Endodermal cell (in vitro differentiated cells): ENCODE measurements around the gene CCL5. TPM values are rescaled to one million over a fixed set of nuclear protein-coding genes. Genes with fewer than 3 reads are reported as not detected.

Experiments used
- DNase-seq: peaks from one replicate; pipeline ENCODE4 v3.0.0-alpha.2; 2017
- H3K27ac ChIP-seq: 2 replicates; pipeline ENCODE4 v1.5.1; 2013; ENCODE audit warnings: mild to moderate bottlenecking, low read depth, low read length, moderate library complexity
- H3K27me3 ChIP-seq: 2 replicates; pipeline ENCODE4 v1.6.1; 2013; ENCODE audit warnings: mild to moderate bottlenecking, low read length, moderate library complexity; ENCODE audit not compliant: insufficient read depth, control insufficient read depth, poor library complexity, severe bottlenecking
- H3K36me3 ChIP-seq: 2 replicates; pipeline ENCODE4 v1.7.0; 2013; ENCODE audit warnings: mild to moderate bottlenecking, low read length, moderate library complexity; ENCODE audit not compliant: control insufficient read depth, insufficient read depth
- H3K4me1 ChIP-seq: one replicate; pipeline ENCODE4 v1.7.0; 2013; ENCODE audit warnings: low read length; ENCODE audit not compliant: control insufficient read depth, insufficient read depth
- H3K4me3 ChIP-seq: 2 replicates; pipeline ENCODE4 v1.5.1; 2013; ENCODE audit warnings: mild to moderate bottlenecking, low read length, moderate library complexity
- H3K9ac ChIP-seq: 2 replicates; pipeline ENCODE4 v1.6.1; 2013; ENCODE audit warnings: mild to moderate bottlenecking, low read length, moderate library complexity; ENCODE audit not compliant: poor library complexity, severe bottlenecking; ENCODE audit errors: extremely low read depth
- H3K9me3 ChIP-seq: 2 replicates; pipeline ENCODE4 v1.6.1; 2013; ENCODE audit warnings: mild to moderate bottlenecking, low read length, moderate library complexity; ENCODE audit not compliant: control insufficient read depth
- H3K27ac Mint-ChIP-seq: 2 replicates; pipeline ENCODE4 v1.8.0; 2020; ENCODE audit warnings: mixed read lengths
- H3K27me3 Mint-ChIP-seq: 2 replicates; pipeline ENCODE4 v1.8.0; 2021; ENCODE audit warnings: mild to moderate bottlenecking, mixed read lengths; ENCODE audit not compliant: insufficient read depth
- H3K36me3 Mint-ChIP-seq: 2 replicates; pipeline ENCODE4 v1.8.0; 2020; ENCODE audit warnings: low read depth, mixed read lengths
- H3K4me1 Mint-ChIP-seq: 2 replicates; pipeline ENCODE4 v1.8.0; 2020; ENCODE audit warnings: mixed read lengths
- H3K4me3 Mint-ChIP-seq: 2 replicates; pipeline ENCODE4 v1.8.0; 2020; ENCODE audit warnings: mild to moderate bottlenecking, moderate library complexity, mixed read lengths
- H3K9me3 Mint-ChIP-seq: 2 replicates; pipeline ENCODE4 v1.8.0; 2020; ENCODE audit warnings: mild to moderate bottlenecking, mixed read lengths
- CTCF ChIP-seq: fragments of 200-600 bp; sonication (generic); conservative IDR thresholded peaks from 2 replicates; pipeline ENCODE4 v1.5.0; 2021; ENCODE audit warnings: antibody characterized with exemption, mild to moderate bottlenecking
- WGBS, 2 experiments: methylation state at CpG; one replicate each; pipeline versions ENCODE4 v1.1.5 to v1.1.7; 2013; ENCODE audit warnings: missing lambda C conversion rate in 2 of 2, mixed read lengths in 1 of 2; ENCODE audit not compliant: insufficient coverage in 1 of 2, insufficient read length in 1 of 2; 5-methylcytosine and 5-hydroxymethylcytosine counted together
- total RNA-seq, 2 donors: library from RNA; stranded (reverse); fragmentation: NEBNext Ultra II Directional in 1 of 2; extraction: Animal tissue kit (Norgen Biotek cat#: 25700) in 1 of 2; gene quantifications; 2 replicates in 1 of 2; 3 replicates in 1 of 2; pipeline ENCODE4 v1.2.1, GENCODE V29; 2021

Gene CCL5
- total RNA-seq, 2 donors from 2014 or later, result not detected

GRCh38 chr17:35920229-35920628, 40.1 kb upstream of the CCL5 start:
- H3K9me3 ChIP-seq, result no peaks in the 10 kb centered on the region
- no peaks in the 10 kb centered on the region for H3K36me3 ChIP-seq
- no peak overlapping the region for H3K27ac Mint-ChIP-seq
- TF ChIP-seq CTCF, result no peak
- 95% methylated on average over 1 of the region's 1 CpG; no CpG with 5 or more reads in 1 of the 2 experiments for WGBS, 2 experiments
- no peaks in the 10 kb centered on the region for H3K27me3 ChIP-seq
- no peak overlapping the region for H3K4me3 Mint-ChIP-seq
- no peak overlapping the region for H3K9ac ChIP-seq
- no peak for DNase-seq
- no peak overlapping the region for H3K4me3 ChIP-seq
- peaks cover 2% of the 10 kb centered on the region for H3K27me3 Mint-ChIP-seq
- peaks cover 14% of the 10 kb centered on the region for H3K36me3 Mint-ChIP-seq
- H3K4me1 ChIP-seq, result no peaks in the 10 kb centered on the region
- peaks cover 2% of the 10 kb centered on the region for H3K9me3 Mint-ChIP-seq
- no peak overlapping the region for H3K27ac ChIP-seq
- H3K4me1 Mint-ChIP-seq, result peaks cover 13% of the 10 kb centered on the region

- no peaks in the 10 kb centered on the region for H3K36me3 ChIP-seq
- no peak overlapping the region for H3K9ac ChIP-seq
- H3K27me3 ChIP-seq, result no peaks in the 10 kb centered on the region
- H3K9me3 Mint-ChIP-seq, result peaks cover 4% of the 10 kb centered on the region
- no peak overlapping the region for H3K4me3 ChIP-seq
- H3K27ac ChIP-seq, result no peak overlapping the region
- peaks cover 6% of the 10 kb centered on the region for H3K27me3 Mint-ChIP-seq
- DNase-seq, result no peak
- 90 to 95% methylated on average over 2 to 3 of the region's 3 CpGs for WGBS, 2 experiments
- H3K4me1 ChIP-seq, result no peaks in the 10 kb centered on the region
- peaks cover 13% of the 10 kb centered on the region for H3K4me1 Mint-ChIP-seq
- H3K9me3 ChIP-seq, result no peaks in the 10 kb centered on the region
- H3K36me3 Mint-ChIP-seq, result peaks cover 6% of the 10 kb centered on the region
- no peak overlapping the region for H3K4me3 Mint-ChIP-seq
- H3K27ac Mint-ChIP-seq, result no peak overlapping the region
- TF ChIP-seq CTCF, result no peak
Measured at GRCh38 chr17:35918665-35919064, 38.5 kb upstream of the CCL5 start.

GRCh38 chr17:35917519-35918213, 37.5 kb upstream of the CCL5 start:
- 97% methylated on average over 21 to 29 of the region's 29 CpGs for WGBS, 2 experiments
- Mint-ChIP-seq H3K9me3 (peaks cover 4% of the 10 kb centered on the region), H3K4me1 (peaks cover 13% of the 10 kb centered on the region), H3K4me3 (no peak overlapping the region), H3K27ac (no peak overlapping the region), H3K27me3 (peaks cover 6% of the 10 kb centered on the region), H3K36me3 (peaks cover 6% of the 10 kb centered on the region)
- no peak overlapping the region for H3K4me3 ChIP-seq
- no peak for DNase-seq
- H3K27ac ChIP-seq, result no peak overlapping the region
- H3K27me3 ChIP-seq, result peaks cover 4% of the 10 kb centered on the region
- H3K9me3 ChIP-seq, result no peaks in the 10 kb centered on the region
- TF ChIP-seq CTCF, result no peak
- no peaks in the 10 kb centered on the region for H3K36me3 ChIP-seq
- no peak overlapping the region for H3K9ac ChIP-seq
- H3K4me1 ChIP-seq, result no peaks in the 10 kb centered on the region
